ENCODE results near the gene TMEM132E.

TMEM132E gene

GRCh38 chr17:34665819-34666763, 86.7 kb downstream of the TMEM132E start:
- DNase-seq (ENCODE audit: low spot score): no peak

- DNase-seq (ENCODE audit: low spot score): no peak
Observed at GRCh38 chr17:34667656-34668055, 88.3 kb downstream of the TMEM132E start.

GRCh38 chr17:34668206-34668605, 88.8 kb downstream of the TMEM132E start:
- DNase-seq (ENCODE audit: low spot score): no peak

DNA sequence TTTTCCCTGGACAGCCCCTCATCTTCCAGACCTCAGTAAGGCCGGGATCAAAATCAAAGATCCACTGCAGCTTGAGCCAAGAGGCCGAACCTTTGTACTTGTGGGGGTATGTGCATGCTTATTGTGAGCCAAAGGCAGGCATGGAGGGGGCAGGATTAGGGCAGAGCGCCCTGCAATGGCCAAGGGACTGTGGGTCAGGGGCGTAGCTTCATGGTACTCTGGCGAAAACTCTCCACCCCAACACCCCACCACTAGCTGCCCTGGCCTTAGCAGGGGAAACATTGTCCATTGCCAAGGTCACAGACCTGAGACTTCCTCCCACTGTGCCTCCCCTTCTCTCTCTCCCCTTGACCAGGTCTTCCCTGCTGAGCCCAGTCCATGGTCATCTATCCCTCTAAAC, 90.1 kb downstream of the TMEM132E start:
- no peak for DNase-seq (ENCODE audit: low spot score)

DNA sequence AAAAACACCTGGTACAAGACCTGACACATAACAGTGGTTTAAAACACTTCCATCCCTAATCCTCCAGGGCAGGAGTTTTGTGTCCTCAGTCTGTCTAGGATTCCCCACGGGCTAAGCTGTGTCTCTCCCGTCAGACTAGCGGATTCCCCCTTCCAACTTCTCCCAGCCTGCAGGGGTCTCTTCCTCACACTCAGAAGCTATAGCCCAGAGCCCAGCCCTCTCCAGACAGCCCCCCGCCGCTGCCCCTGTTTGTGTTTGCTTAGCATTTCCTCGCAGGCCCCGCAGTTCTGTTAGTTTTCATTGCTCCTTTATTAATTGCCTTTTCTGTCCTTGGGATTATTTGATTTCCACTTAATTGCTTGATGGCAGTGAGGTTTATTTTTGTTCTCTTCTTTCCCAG, 91.2 kb downstream of the TMEM132E start:
- no peak for DNase-seq (ENCODE audit: low spot score)

- DNase-seq (ENCODE audit: low spot score): no peak
Observed at GRCh38 chr17:34671191-34671590, 91.8 kb downstream of the TMEM132E start.

GRCh38 chr17:34672176-34672785, 92.9 kb downstream of the TMEM132E start:
- DNase-seq (ENCODE audit: low spot score): no peak

DNA sequence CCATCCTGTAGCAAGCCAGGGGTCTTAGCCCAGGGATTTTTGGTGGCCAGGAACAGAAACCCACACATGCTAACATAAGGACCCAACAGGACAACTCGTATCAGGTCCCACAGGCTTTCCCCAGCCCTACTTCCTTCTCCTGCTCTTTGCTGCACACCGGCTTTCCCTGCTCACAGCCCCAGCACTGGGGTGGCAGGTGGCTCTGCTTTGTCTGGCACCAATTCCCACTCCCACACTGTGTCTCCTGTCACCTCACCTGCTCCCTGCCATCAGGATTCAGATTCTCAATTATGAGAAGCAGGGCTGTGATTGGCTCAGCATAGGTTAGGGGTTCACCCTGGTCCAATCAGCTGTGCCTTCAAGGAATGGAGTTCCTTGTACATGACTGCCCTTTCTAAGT, 94.1 kb downstream of the TMEM132E start:
- no peak for DNase-seq (ENCODE audit: low spot score)

GRCh38 chr17:34673995-34674890, 94.9 kb downstream of the TMEM132E start:
- DNase-seq (ENCODE audit: low spot score): no peak

GRCh38 chr17:34675143-34675542, 95.8 kb downstream of the TMEM132E start:
- no peak for DNase-seq (ENCODE audit: low spot score)

DNA sequence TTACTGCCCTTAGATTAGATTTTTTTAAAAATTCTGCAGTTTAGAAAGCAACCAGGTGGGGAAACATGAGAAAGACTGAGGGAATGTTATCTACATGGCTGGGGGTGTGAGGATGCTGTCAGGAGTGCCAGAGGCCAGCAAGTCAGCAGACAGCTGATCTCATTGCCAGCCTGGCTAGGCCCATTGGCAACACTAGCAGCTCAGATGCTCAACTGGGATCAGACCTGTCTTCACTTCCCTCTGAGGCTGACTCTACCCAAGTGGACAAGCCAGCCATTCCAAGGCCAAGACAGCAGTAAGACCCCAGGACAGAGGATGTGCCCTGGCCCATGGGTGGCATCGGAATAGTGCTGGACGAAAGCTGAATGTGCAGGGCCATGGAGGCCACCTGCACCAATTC, 96.2 kb downstream of the TMEM132E start:
- no peak for DNase-seq (ENCODE audit: low spot score)

- DNase-seq (ENCODE audit: low spot score): no peak
Observed at GRCh38 chr17:34680151-34680550, 100.8 kb downstream of the TMEM132E start.

- DNase-seq (ENCODE audit: low spot score): no peak
Observed at GRCh38 chr17:34682305-34682704, 102.9 kb downstream of the TMEM132E start.

DNA sequence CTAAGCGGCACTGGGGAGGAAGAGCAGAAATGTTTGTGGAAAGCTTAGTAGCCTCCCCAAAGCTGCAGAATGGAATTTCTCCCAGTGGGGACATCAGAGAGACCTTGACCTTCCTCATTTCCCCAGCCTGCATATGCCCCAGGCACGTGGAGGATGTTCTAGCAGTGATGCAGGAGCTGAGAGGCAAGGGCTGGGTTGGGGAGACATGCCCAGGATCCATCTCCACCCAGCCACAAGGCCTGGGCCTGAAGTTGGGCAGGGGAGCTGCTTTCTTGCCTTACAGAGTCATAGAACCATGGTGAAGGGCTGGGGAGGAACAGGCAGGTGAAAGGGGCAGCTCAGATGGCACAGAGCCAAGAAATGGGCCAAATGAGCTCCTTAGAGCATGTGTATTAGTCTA, 104.0 kb downstream of the TMEM132E start:
- no peak for DNase-seq (ENCODE audit: low spot score)
